HepG2 (cell line): ENCODE measurements around the gene TK1. TPM values are rescaled to one million over a fixed set of nuclear protein-coding genes. Genes with fewer than 3 reads are reported as not detected.

Experiments
- ARNTL ChIP-seq: sonication (generic); formaldehyde crosslinking; IDR thresholded peaks from 2 replicates; pipeline ENCODE4 v1.4.0; 2020; ENCODE audit warnings: mild to moderate bottlenecking, missing genetic modification reagents
- FOXK2 ChIP-seq: fragments of 450-650 bp; IDR thresholded peaks from 2 replicates; pipeline ENCODE4 v1.6.1; 2016
- KDM2A ChIP-seq: sonication (generic); formaldehyde crosslinking; IDR thresholded peaks from 2 replicates; pipeline ENCODE4 v1.4.0; 2020; ENCODE audit warnings: low read depth, missing genetic modification reagents, borderline replicate concordance
- MBD4 ChIP-seq: IDR thresholded peaks from 2 replicates; pipeline ENCODE4 v1.6.1; 2012; ENCODE audit warnings: low read length, inconsistent platforms, borderline replicate concordance
- PLRG1 ChIP-seq: fragments of 450-650 bp; conservative IDR thresholded peaks from 2 replicates; pipeline ENCODE4 v1.6.1; 2016
- PTBP1 ChIP-seq: fragments of 200-400 bp; formaldehyde crosslinking; IDR thresholded peaks from 2 replicates; pipeline ENCODE4 v1.6.1; 2018; ENCODE audit warnings: low read length, low read depth; ENCODE audit not compliant: poor library complexity, severe bottlenecking
- RXRA ChIP-seq: sonication (generic); formaldehyde crosslinking; IDR thresholded peaks from 2 replicates; pipeline ENCODE4 v1.5.1; 2020; ENCODE audit warnings: missing genetic modification reagents
- SOX5 ChIP-seq: IDR thresholded peaks from 2 replicates; pipeline ENCODE4 v1.6.1; 2016; ENCODE audit warnings: borderline replicate concordance
- SPEN ChIP-seq: sonication (generic); formaldehyde crosslinking; IDR thresholded peaks from 2 replicates; pipeline ENCODE4 v1.5.1; 2020; ENCODE audit warnings: low read depth, mild to moderate bottlenecking, missing genetic modification reagents
- ZBTB7A ChIP-seq: sonication (generic); formaldehyde crosslinking; IDR thresholded peaks from 2 replicates; pipeline ENCODE4 v1.8.0; 2022; ENCODE audit warnings: mild to moderate bottlenecking, missing genetic modification reagents
- ZNF263 ChIP-seq: sonication (generic); formaldehyde crosslinking; IDR thresholded peaks from 2 replicates; pipeline ENCODE4 v1.4.0; 2020; ENCODE audit warnings: missing genetic modification reagents
- ZNF34 ChIP-seq: sonication (generic); formaldehyde crosslinking; IDR thresholded peaks from 2 replicates; pipeline ENCODE4 v1.4.0; 2020; ENCODE audit warnings: mild to moderate bottlenecking, missing genetic modification reagents, borderline replicate concordance
- ZNF451 ChIP-seq: sonication (generic); formaldehyde crosslinking; IDR thresholded peaks from 2 replicates; pipeline ENCODE4 v1.5.0; 2020; ENCODE audit warnings: mild to moderate bottlenecking, missing genetic modification reagents
- polyA plus RNA-seq, 8 experiments: library from polyadenylated mRNA; depleted of rRNA in 3 of 8; stranded (reverse) in 7 of 8; unstranded in 1 of 8; fragments of >200 nt; fragmentation: Illumina TruSeq in 4 of 8; extraction: Trizol in 4 of 8; gene quantifications; 2 replicates each; pipeline versions ENCODE4 v1.2.1 to v1.2.3, GENCODE V29; 2011 to 2016; ENCODE audit warnings: low read depth in 4 of 8, missing spikeins in 1 of 8, mixed read lengths in 1 of 8; ENCODE audit not compliant: insufficient read depth in 1 of 8
- total RNA-seq, 5 experiments: library from RNA; depleted of rRNA; stranded (reverse); fragments of >200 nt; fragmentation: Illumina TruSeq; extraction: Trizol; gene quantifications; 2 replicates each; pipeline ENCODE4 v1.2.3, GENCODE V29; 2016; ENCODE audit warnings: low read depth in 1 of 5
- TF ChIP-seq, protein P1 (sequence below): sonication (generic); formaldehyde crosslinking; IDR thresholded peaks from 2 replicates; pipeline ENCODE4 v1.5.0; 2020; ENCODE audit warnings: missing genetic modification reagents, mild to moderate bottlenecking, borderline replicate concordance
- TF ChIP-seq, protein P2 (sequence below): sonication (generic); formaldehyde crosslinking; IDR thresholded peaks from 2 replicates; pipeline ENCODE4 v1.4.0; 2020; ENCODE audit warnings: missing genetic modification reagents
- TF ChIP-seq, protein P3 (sequence below), 2 experiments: fragments of 450-650 bp in 1 of 2; sonication (generic) in 1 of 2; formaldehyde crosslinking; IDR thresholded peaks; 2 replicates each; pipeline versions ENCODE4 v1.5.0 to v1.8.0; 2020 to 2022; ENCODE audit warnings: mild to moderate bottlenecking in 1 of 2, missing genetic modification reagents in 1 of 2
- TF ChIP-seq, protein P4 (sequence below): sonication (generic); formaldehyde crosslinking; IDR thresholded peaks from 2 replicates; pipeline ENCODE4 v1.8.1; 2022; ENCODE audit warnings: mild to moderate bottlenecking, missing genetic modification reagents
- TF ChIP-seq, protein P5 (sequence below): sonication (generic); formaldehyde crosslinking; IDR thresholded peaks from 2 replicates; pipeline ENCODE4 v1.5.1; 2020; ENCODE audit warnings: missing genetic modification reagents, mild to moderate bottlenecking, borderline replicate concordance

TK1 gene
- total and polyA plus RNA-seq, 2 of the 13 experiments (the other 11 are each of a cell fraction or from before 2014, with no cell fraction given): 45.0 to 96.0 TPM

DNA sequence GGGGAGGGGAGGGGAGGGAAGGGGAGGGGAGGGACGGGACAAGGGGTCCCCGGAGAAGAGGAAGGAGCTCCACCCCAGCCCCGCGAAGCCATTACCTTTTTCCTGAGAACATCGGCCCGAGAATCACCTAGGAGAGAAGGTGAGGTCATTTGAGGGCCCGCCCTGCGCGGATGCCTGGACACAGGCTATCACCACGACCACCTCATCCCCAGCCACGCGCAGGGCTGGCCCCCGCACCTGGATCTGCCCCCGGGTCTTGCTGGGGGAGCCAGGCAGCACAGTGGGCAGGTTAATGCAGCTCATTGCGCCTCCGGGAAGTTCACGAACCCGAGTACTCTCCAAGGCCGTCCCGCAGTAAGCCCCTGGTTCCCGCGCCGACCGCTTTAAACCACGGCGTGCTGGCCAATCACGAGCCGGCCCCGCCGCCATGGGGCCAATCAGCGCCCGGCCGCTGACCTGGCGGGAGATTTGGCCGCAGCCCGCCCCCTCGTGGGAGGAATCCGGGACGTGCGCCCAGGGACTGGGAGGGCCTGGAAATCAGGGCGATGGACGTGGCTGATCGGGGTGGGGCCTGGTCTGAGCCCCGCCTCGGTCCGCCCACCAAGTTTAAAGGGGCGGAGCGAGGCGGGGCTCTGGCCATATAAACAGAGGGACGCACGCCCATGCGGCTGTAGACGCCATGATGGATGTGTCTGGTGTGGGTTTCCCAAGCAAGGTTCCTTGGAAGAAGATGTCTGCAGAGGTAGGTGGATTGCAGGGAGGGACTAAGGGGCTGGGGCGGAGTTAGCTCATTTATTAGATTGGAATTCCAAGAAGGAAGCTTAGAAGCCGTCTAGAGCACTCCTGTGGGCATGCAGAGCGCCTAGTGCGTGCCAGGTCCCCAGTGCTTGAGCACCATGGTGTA lies at the start of gene TK1, which contains the start of gene AFMID (continued):
- TF ChIP-seq PTBP1: peak; percentile 89
- TF ChIP-seq, protein P1, sequence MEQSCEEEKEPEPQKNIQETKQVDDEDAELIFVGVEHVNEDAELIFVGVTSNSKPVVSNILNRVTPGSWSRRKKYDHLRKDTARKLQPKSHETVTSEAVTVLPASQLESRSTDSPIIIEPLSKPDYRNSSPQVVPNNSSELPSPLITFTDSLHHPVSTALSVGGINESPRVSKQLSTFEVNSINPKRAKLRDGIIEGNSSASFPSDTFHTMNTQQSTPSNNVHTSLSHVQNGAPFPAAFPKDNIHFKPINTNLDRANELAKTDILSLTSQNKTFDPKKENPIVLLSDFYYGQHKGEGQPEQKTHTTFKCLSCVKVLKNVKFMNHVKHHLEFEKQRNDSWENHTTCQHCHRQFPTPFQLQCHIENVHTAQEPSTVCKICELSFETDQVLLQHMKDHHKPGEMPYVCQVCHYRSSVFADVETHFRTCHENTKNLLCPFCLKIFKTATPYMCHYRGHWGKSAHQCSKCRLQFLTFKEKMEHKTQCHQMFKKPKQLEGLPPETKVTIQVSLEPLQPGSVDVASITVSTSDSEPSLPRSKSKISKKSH (CRISPR knock-in tag): no peak
- peak; percentile 95 for TF ChIP-seq RXRA
- peak; percentile 73; the same call in 1 of the 2 replicates for TF ChIP-seq FOXK2
- TF ChIP-seq, protein P2, sequence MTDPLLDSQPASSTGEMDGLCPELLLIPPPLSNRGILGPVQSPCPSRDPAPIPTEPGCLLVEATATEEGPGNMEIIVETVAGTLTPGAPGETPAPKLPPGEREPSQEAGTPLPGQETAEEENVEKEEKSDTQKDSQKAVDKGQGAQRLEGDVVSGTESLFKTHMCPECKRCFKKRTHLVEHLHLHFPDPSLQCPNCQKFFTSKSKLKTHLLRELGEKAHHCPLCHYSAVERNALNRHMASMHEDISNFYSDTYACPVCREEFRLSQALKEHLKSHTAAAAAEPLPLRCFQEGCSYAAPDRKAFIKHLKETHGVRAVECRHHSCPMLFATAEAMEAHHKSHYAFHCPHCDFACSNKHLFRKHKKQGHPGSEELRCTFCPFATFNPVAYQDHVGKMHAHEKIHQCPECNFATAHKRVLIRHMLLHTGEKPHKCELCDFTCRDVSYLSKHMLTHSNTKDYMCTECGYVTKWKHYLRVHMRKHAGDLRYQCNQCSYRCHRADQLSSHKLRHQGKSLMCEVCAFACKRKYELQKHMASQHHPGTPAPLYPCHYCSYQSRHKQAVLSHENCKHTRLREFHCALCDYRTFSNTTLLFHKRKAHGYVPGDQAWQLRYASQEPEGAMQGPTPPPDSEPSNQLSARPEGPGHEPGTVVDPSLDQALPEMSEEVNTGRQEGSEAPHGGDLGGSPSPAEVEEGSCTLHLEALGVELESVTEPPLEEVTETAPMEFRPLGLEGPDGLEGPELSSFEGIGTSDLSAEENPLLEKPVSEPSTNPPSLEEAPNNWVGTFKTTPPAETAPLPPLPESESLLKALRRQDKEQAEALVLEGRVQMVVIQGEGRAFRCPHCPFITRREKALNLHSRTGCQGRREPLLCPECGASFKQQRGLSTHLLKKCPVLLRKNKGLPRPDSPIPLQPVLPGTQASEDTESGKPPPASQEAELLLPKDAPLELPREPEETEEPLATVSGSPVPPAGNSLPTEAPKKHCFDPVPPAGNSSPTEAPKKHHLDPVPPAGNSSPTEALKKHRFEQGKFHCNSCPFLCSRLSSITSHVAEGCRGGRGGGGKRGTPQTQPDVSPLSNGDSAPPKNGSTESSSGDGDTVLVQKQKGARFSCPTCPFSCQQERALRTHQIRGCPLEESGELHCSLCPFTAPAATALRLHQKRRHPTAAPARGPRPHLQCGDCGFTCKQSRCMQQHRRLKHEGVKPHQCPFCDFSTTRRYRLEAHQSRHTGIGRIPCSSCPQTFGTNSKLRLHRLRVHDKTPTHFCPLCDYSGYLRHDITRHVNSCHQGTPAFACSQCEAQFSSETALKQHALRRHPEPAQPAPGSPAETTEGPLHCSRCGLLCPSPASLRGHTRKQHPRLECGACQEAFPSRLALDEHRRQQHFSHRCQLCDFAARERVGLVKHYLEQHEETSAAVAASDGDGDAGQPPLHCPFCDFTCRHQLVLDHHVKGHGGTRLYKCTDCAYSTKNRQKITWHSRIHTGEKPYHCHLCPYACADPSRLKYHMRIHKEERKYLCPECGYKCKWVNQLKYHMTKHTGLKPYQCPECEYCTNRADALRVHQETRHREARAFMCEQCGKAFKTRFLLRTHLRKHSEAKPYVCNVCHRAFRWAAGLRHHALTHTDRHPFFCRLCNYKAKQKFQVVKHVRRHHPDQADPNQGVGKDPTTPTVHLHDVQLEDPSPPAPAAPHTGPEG (CRISPR knock-in tag): peak; percentile 59; the same call in 1 of the 2 replicates
- peak; percentile 68; the same call in 1 of the 2 replicates for TF ChIP-seq ARNTL (CRISPR knock-in tag)
- peak; percentile 86; the same call in 1 of the 2 replicates for TF ChIP-seq ZNF451 (CRISPR knock-in tag)
- TF ChIP-seq, protein P3, sequence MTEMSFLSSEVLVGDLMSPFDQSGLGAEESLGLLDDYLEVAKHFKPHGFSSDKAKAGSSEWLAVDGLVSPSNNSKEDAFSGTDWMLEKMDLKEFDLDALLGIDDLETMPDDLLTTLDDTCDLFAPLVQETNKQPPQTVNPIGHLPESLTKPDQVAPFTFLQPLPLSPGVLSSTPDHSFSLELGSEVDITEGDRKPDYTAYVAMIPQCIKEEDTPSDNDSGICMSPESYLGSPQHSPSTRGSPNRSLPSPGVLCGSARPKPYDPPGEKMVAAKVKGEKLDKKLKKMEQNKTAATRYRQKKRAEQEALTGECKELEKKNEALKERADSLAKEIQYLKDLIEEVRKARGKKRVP (CRISPR knock-in tag; IDR thresholded peaks at IDR 0.05): peak in 1 of 2 experiments; percentile 96; a peak in 2 of 4 replicates
- TF ChIP-seq SPEN (CRISPR knock-in tag): peak; percentile 93
- TF ChIP-seq ZNF34: no peak; the same call in 1 of the 2 replicates
- TF ChIP-seq, protein P4, sequence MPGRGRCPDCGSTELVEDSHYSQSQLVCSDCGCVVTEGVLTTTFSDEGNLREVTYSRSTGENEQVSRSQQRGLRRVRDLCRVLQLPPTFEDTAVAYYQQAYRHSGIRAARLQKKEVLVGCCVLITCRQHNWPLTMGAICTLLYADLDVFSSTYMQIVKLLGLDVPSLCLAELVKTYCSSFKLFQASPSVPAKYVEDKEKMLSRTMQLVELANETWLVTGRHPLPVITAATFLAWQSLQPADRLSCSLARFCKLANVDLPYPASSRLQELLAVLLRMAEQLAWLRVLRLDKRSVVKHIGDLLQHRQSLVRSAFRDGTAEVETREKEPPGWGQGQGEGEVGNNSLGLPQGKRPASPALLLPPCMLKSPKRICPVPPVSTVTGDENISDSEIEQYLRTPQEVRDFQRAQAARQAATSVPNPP: peak; percentile 98
- no peak for TF ChIP-seq PLRG1
- peak; percentile 74 for TF ChIP-seq ZNF263
- TF ChIP-seq, protein P5, sequence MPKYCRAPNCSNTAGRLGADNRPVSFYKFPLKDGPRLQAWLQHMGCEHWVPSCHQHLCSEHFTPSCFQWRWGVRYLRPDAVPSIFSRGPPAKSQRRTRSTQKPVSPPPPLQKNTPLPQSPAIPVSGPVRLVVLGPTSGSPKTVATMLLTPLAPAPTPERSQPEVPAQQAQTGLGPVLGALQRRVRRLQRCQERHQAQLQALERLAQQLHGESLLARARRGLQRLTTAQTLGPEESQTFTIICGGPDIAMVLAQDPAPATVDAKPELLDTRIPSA (CRISPR knock-in tag): peak; percentile 85; the same call in 1 of the 2 replicates
- peak; percentile 91 for TF ChIP-seq KDM2A (CRISPR knock-in tag)
- peak; percentile 66; the same call in 1 of the 2 replicates for TF ChIP-seq SOX5 (CRISPR knock-in tag)
- no peak for TF ChIP-seq ZBTB7A
- TF ChIP-seq MBD4: no peak
